Subcutaneous adipose tissue (tissue), 4 donors: ENCODE data around the gene RXFP1. TPM values are rescaled to one million over a fixed set of nuclear protein-coding genes. Genes with fewer than 3 reads are reported as not detected.

Experiments
- total RNA-seq, 4 donors: library from RNA; depleted of rRNA; stranded (reverse); fragments of >200 nt; gene quantifications; one replicate each; pipeline ENCODE4 v1.1.0, GENCODE V29; 2016
- TF ChIP-seq, protein P1 (sequence below): fragments of 450-650 bp; IDR thresholded peaks from one replicate; pipeline ENCODE4 v1.5.1; 2016; ENCODE audit warnings: low read depth, mild to moderate bottlenecking, control low read depth, antibody characterized with exemption, moderate library complexity

Gene RXFP1
- total RNA-seq, 4 donors from 2014 or later, result not detected

DNA sequence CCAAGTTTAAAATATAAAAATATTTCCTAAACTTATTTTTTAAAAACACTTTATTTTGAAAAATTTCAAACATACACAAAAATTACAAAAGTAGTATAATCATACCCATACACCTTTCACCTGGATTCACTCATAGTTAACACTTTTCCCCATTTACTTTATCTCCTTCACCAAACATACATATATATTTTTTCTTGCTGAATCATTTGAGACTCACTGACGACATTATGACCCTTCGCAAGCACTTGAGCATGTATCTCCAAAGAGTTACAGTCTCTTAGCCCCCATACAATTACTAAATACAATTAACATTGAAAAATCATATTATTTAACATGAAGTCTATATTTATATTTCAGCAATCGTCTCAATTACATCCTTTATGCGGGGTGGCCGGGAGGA, 19.8 kb downstream of the RXFP1 start:
- TF ChIP-seq, protein P1, sequence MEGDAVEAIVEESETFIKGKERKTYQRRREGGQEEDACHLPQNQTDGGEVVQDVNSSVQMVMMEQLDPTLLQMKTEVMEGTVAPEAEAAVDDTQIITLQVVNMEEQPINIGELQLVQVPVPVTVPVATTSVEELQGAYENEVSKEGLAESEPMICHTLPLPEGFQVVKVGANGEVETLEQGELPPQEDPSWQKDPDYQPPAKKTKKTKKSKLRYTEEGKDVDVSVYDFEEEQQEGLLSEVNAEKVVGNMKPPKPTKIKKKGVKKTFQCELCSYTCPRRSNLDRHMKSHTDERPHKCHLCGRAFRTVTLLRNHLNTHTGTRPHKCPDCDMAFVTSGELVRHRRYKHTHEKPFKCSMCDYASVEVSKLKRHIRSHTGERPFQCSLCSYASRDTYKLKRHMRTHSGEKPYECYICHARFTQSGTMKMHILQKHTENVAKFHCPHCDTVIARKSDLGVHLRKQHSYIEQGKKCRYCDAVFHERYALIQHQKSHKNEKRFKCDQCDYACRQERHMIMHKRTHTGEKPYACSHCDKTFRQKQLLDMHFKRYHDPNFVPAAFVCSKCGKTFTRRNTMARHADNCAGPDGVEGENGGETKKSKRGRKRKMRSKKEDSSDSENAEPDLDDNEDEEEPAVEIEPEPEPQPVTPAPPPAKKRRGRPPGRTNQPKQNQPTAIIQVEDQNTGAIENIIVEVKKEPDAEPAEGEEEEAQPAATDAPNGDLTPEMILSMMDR, result no peak

DNA sequence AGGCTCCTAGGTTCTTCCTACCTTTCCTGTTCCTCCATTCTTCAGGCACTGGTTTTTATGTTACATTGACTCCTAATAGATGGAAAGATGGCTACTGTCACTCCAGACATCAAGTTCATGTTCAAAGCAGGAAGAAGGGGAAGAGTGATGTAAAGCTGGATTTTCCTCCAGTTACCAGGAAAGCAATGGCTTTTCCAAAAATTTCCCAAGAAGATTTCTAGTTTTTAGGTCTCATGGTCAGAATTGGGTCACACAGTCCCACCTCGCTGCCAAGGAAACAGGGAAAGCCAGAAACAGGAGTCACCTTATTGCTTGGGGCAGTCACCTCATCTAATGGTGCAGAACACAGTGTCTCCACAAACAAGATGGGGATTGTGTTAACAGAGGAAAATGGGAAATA, 21.5 kb downstream of the RXFP1 start:
- TF ChIP-seq, protein P1, result no peak

DNA sequence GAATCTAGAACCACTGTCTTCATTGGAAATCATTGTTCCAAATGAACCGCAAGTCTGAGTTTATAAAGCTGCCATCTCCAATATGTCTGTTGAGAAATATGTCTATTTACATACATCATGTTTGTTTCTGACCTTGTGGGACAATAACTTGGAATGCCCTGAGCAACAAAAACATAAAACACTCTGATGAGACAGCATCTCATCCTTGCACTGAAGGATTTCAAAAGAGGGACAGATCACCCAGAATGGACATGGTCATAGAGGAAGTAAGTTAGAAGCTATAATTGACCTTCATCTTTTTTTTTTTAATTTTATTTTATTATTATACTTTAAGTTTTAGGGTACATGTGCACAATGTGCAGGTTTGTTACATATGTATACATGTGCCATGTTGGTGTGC, 22.5 kb downstream of the RXFP1 start:
- TF ChIP-seq, protein P1, result no peak

DNA sequence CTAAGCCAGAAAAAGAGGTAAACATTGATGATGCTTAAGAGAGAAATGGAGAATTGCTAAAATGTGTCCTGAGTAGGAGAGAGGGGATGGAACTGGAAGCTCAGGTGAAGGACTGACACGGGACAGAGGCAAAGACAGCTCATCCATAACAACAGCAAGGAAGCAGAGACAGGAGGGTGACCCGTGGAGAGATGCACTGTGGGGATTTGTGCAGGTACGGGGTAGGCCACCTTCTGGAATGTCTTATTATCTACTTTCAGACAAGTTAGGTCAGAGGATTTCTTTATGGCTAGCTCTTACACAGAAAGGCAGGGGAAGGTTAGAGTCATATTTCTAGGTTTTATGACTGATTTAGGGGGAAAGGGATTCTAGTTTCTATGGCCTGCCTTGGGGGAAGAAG, 31.7 kb downstream of the RXFP1 start:
- TF ChIP-seq, protein P1, result no peak

DNA sequence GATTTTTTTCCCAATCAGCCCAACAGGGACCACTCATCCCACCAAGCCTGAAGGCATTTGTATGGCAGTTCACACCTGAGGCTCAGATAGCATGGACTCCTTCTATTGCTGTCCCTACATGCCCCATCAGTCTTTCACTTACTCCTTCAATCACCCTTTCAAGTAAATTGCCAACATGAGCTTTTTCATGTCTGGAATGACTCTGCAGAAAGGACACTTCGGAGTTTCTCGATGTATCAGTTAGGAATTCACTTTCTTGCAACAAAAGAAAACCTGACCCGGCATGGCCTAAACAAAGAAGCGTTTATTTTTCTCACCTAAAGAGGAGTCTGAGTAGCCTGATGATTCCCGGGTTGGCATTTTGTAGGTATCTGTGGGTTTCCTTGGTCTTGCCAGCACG, 38.6 kb downstream of the RXFP1 start:
- TF ChIP-seq, protein P1, result no peak

DNA sequence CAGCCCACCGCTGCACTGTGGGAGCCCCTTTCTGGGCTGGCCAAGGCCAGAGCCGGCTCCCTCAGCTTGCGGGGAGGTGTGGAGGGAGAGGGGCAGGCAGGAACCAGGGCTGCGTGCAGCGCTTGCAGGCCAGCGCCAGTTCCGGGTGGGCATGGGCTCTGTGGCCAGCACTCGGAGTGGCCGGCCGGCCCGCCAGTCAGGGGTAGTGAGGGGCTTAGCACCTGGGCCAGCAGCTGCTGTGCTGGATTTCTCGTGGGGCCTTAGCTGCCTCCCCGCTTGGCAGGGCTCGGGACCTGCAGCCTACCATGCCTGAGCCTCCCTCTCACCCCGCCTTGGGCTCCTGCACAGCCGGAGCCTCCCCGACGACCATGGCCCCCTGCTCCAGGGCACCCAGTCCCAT, 45.2 kb downstream of the RXFP1 start:
- TF ChIP-seq, protein P1, result no peak

DNA sequence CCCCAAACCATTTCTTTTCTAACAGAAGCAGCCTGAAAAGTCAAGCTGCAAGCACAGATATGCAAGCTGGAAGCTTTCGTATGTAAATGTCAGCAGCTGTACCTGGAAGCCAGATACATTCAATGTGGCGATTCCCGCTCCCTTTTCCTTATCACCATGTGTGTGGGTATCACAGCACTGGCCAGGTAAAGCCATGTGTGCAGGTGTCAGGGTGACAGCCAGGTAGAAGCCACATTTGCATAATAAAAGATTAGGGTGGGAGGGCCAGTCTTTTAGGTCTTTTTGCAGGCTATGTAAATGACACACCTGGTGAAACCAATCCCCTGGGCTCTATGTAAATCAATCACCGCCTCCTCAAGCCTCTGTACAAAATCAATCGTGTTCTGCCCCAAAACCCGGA, 50.1 kb downstream of the RXFP1 start:
- TF ChIP-seq, protein P1, result no peak
